Measurements from ENCODE around the gene EGR2.

Gene EGR2

GRCh38 chr10:62816331-62817120, at the start of gene EGR2:
Gene EGR2, minus strand, starts transcription at chr10:62816366. Its CDS starts 337 bp downstream, at chr10:62816029.
- Histone ChIP-seq H3K27me3 (ENCODE audit: control insufficient read depth, insufficient read depth, low read length) (peaks cover 70% of the 10 kb centered on the region), H3K4me3 (ENCODE audit: low read depth, low read length) (peak within 1 kb of the TSS; percentile 43), H3K36me3 (ENCODE audit: control insufficient read depth, insufficient read depth, low read length) (no peaks in the 10 kb centered on the region), H3K4me1 (ENCODE audit: control insufficient read depth, insufficient read depth, low read length) (no peaks in the 10 kb centered on the region), H3K9me3 (ENCODE audit: control insufficient read depth, insufficient read depth, low read length) (no peaks in the 10 kb centered on the region), H3K9ac (ENCODE audit: low read depth, low read length) (peak within 1 kb of the TSS; percentile 37)

- no peaks in the 10 kb centered on the region for H3K36me3 ChIP-seq (ENCODE audit: control insufficient read depth, insufficient read depth, low read length)
- no peaks in the 10 kb centered on the region for H3K27me3 ChIP-seq (ENCODE audit: control insufficient read depth, insufficient read depth, low read length)
- H3K4me3 ChIP-seq (ENCODE audit: low read depth, low read length): no peak overlapping the region
- no peaks in the 10 kb centered on the region for H3K9me3 ChIP-seq (ENCODE audit: control insufficient read depth, insufficient read depth, low read length)
- no peak overlapping the region for H3K9ac ChIP-seq (ENCODE audit: low read depth, low read length)
- H3K4me1 ChIP-seq (ENCODE audit: control insufficient read depth, insufficient read depth, low read length): peaks cover 3% of the 10 kb centered on the region
Observed at GRCh38 chr10:62862447-62862846, 46.3 kb upstream of the EGR2 start.

GRCh38 chr10:62861507-62861906, 45.3 kb upstream of the EGR2 start:
- no peaks in the 10 kb centered on the region for H3K27me3 ChIP-seq (ENCODE audit: control insufficient read depth, insufficient read depth, low read length)
- H3K36me3 ChIP-seq (ENCODE audit: control insufficient read depth, insufficient read depth, low read length): no peaks in the 10 kb centered on the region
- no peak overlapping the region for H3K9ac ChIP-seq (ENCODE audit: low read depth, low read length)
- peaks cover 3% of the 10 kb centered on the region for H3K4me1 ChIP-seq (ENCODE audit: control insufficient read depth, insufficient read depth, low read length)
- no peak overlapping the region for H3K4me3 ChIP-seq (ENCODE audit: low read depth, low read length)
- H3K9me3 ChIP-seq (ENCODE audit: control insufficient read depth, insufficient read depth, low read length): no peaks in the 10 kb centered on the region

- Histone ChIP-seq H3K9me3 (ENCODE audit: control insufficient read depth, insufficient read depth, low read length) (no peaks in the 10 kb centered on the region), H3K4me3 (ENCODE audit: low read depth, low read length) (no peak overlapping the region), H3K27me3 (ENCODE audit: control insufficient read depth, insufficient read depth, low read length) (no peaks in the 10 kb centered on the region), H3K4me1 (ENCODE audit: control insufficient read depth, insufficient read depth, low read length) (peaks cover 3% of the 10 kb centered on the region), H3K36me3 (ENCODE audit: control insufficient read depth, insufficient read depth, low read length) (no peaks in the 10 kb centered on the region), H3K9ac (ENCODE audit: low read depth, low read length) (no peak overlapping the region)
Observed at GRCh38 chr10:62860946-62861345, 44.8 kb upstream of the EGR2 start.

GRCh38 chr10:62858364-62858763, 42.2 kb upstream of the EGR2 start:
- Histone ChIP-seq H3K9ac (ENCODE audit: low read depth, low read length) (no peak overlapping the region), H3K4me3 (ENCODE audit: low read depth, low read length) (no peak overlapping the region), H3K9me3 (ENCODE audit: control insufficient read depth, insufficient read depth, low read length) (no peaks in the 10 kb centered on the region), H3K36me3 (ENCODE audit: control insufficient read depth, insufficient read depth, low read length) (no peaks in the 10 kb centered on the region), H3K27me3 (ENCODE audit: control insufficient read depth, insufficient read depth, low read length) (no peaks in the 10 kb centered on the region), H3K4me1 (ENCODE audit: control insufficient read depth, insufficient read depth, low read length) (peaks cover 3% of the 10 kb centered on the region)

GRCh38 chr10:62856021-62856420, 39.9 kb upstream of the EGR2 start:
- no peaks in the 10 kb centered on the region for H3K36me3 ChIP-seq (ENCODE audit: control insufficient read depth, insufficient read depth, low read length)
- H3K4me1 ChIP-seq (ENCODE audit: control insufficient read depth, insufficient read depth, low read length): peaks cover 3% of the 10 kb centered on the region
- no peak overlapping the region for H3K9ac ChIP-seq (ENCODE audit: low read depth, low read length)
- H3K9me3 ChIP-seq (ENCODE audit: control insufficient read depth, insufficient read depth, low read length): no peaks in the 10 kb centered on the region
- no peaks in the 10 kb centered on the region for H3K27me3 ChIP-seq (ENCODE audit: control insufficient read depth, insufficient read depth, low read length)
- H3K4me3 ChIP-seq (ENCODE audit: low read depth, low read length): no peak overlapping the region

- Histone ChIP-seq H3K4me3 (ENCODE audit: low read depth, low read length) (no peak overlapping the region), H3K27me3 (ENCODE audit: control insufficient read depth, insufficient read depth, low read length) (no peaks in the 10 kb centered on the region), H3K9ac (ENCODE audit: low read depth, low read length) (no peak overlapping the region), H3K9me3 (ENCODE audit: control insufficient read depth, insufficient read depth, low read length) (no peaks in the 10 kb centered on the region), H3K4me1 (ENCODE audit: control insufficient read depth, insufficient read depth, low read length) (no peaks in the 10 kb centered on the region), H3K36me3 (ENCODE audit: control insufficient read depth, insufficient read depth, low read length) (no peaks in the 10 kb centered on the region)
Observed at GRCh38 chr10:62853710-62854109, 37.5 kb upstream of the EGR2 start.

- H3K27me3 ChIP-seq (ENCODE audit: control insufficient read depth, insufficient read depth, low read length): no peaks in the 10 kb centered on the region
- H3K9me3 ChIP-seq (ENCODE audit: control insufficient read depth, insufficient read depth, low read length): no peaks in the 10 kb centered on the region
- no peak overlapping the region for H3K4me3 ChIP-seq (ENCODE audit: low read depth, low read length)
- H3K36me3 ChIP-seq (ENCODE audit: control insufficient read depth, insufficient read depth, low read length): no peaks in the 10 kb centered on the region
- H3K4me1 ChIP-seq (ENCODE audit: control insufficient read depth, insufficient read depth, low read length): no peaks in the 10 kb centered on the region
- no peak overlapping the region for H3K9ac ChIP-seq (ENCODE audit: low read depth, low read length)
Observed at GRCh38 chr10:62852961-62853702, 37.0 kb upstream of the EGR2 start.

- Histone ChIP-seq H3K9me3 (ENCODE audit: control insufficient read depth, insufficient read depth, low read length) (peaks cover 4% of the 10 kb centered on the region), H3K9ac (ENCODE audit: low read depth, low read length) (no peak overlapping the region), H3K27me3 (ENCODE audit: control insufficient read depth, insufficient read depth, low read length) (no peaks in the 10 kb centered on the region), H3K4me3 (ENCODE audit: low read depth, low read length) (no peak overlapping the region), H3K4me1 (ENCODE audit: control insufficient read depth, insufficient read depth, low read length) (no peaks in the 10 kb centered on the region), H3K36me3 (ENCODE audit: control insufficient read depth, insufficient read depth, low read length) (no peaks in the 10 kb centered on the region)
Observed at GRCh38 chr10:62851442-62851841, 35.3 kb upstream of the EGR2 start.

- no peaks in the 10 kb centered on the region for H3K4me1 ChIP-seq (ENCODE audit: control insufficient read depth, insufficient read depth, low read length)
- no peak overlapping the region for H3K9ac ChIP-seq (ENCODE audit: low read depth, low read length)
- no peaks in the 10 kb centered on the region for H3K27me3 ChIP-seq (ENCODE audit: control insufficient read depth, insufficient read depth, low read length)
- H3K4me3 ChIP-seq (ENCODE audit: low read depth, low read length): no peak overlapping the region
- peaks cover 4% of the 10 kb centered on the region for H3K9me3 ChIP-seq (ENCODE audit: control insufficient read depth, insufficient read depth, low read length)
- no peaks in the 10 kb centered on the region for H3K36me3 ChIP-seq (ENCODE audit: control insufficient read depth, insufficient read depth, low read length)
Observed at GRCh38 chr10:62850646-62851045, 34.5 kb upstream of the EGR2 start.

GRCh38 chr10:62847433-62847832, 31.3 kb upstream of the EGR2 start:
- Histone ChIP-seq H3K4me1 (ENCODE audit: control insufficient read depth, insufficient read depth, low read length) (no peaks in the 10 kb centered on the region), H3K36me3 (ENCODE audit: control insufficient read depth, insufficient read depth, low read length) (no peaks in the 10 kb centered on the region), H3K9me3 (ENCODE audit: control insufficient read depth, insufficient read depth, low read length) (peaks cover 4% of the 10 kb centered on the region), H3K9ac (ENCODE audit: low read depth, low read length) (no peak overlapping the region), H3K27me3 (ENCODE audit: control insufficient read depth, insufficient read depth, low read length) (no peaks in the 10 kb centered on the region), H3K4me3 (ENCODE audit: low read depth, low read length) (no peak overlapping the region)

All from iPS-15b (cell line).